K562 (cell line): Measurements from ENCODE around the gene CNTN6. TPM values are rescaled to one million over a fixed set of nuclear protein-coding genes. Genes with fewer than 3 reads are reported as not detected.

Source experiments
- ATAC-seq: fragments of 200-7000 bp; cut with Tn5 transposase; 3 replicates; pipeline ENCODE4 v1.9.1; 2020; ENCODE audit warnings: moderate library complexity
- BruUV-seq: library from RNA; stranded (reverse); fragments of 400-500 nt; replicated peaks from 2 replicates; lab custom pipeline; 2021; lab: Mats Ljungman, UMichigan
- CTCF ChIA-PET: fragments of 300-600 bp; formaldehyde crosslinking; extraction: SDS; loops from one replicate; lab custom pipeline; 2021; ENCODE audit warnings: low intra/inter-chr PET ratio; lab: Yijun Ruan, JAX
- POLR2A ChIA-PET: fragments of 300-600, 350-650 bp; sonication (Branson Sonifier 250); formaldehyde crosslinking; extraction: SDS; loops from one replicate; lab custom pipeline; 2021; ENCODE audit warnings: antibody characterized with exemption, inconsistent platforms; lab: Yijun Ruan, JAX
- DNase-seq, 4 experiments: peaks; one replicate each; pipeline versions ENCODE4 v3.0.0 to v3.0.0-alpha.2; 2011 to 2018; ENCODE audit warnings: low spot score in 3 of 4, mixed read lengths in 3 of 4; ENCODE audit errors: extremely low read depth in 1 of 4
- FAIRE-seq: peaks from 2 replicates; lab custom pipeline; 2011; peaks lifted over from hg19 to GRCh38; lab: Jason Lieb, UNC
- H2AFZ ChIP-seq: 2 replicates; pipeline ENCODE4 v1.6.0; 2011; ENCODE audit warnings: low read depth, low read length, control low read depth, inconsistent platforms
- H3K27ac ChIP-seq: fragments of 200-600 bp; 3 replicates; pipeline ENCODE4 v1.8.0; 2011; ENCODE audit warnings: low read depth, mild to moderate bottlenecking, control low read depth, inconsistent platforms, low read length, moderate library complexity, mixed read lengths; ENCODE audit errors: extremely low read depth
- H3K27me3 ChIP-seq, 2 experiments: fragments of 300-600 bp in 1 of 2; 2 replicates in 1 of 2; 3 replicates in 1 of 2; pipeline versions ENCODE4 v1.6.0 to v1.8.0; 2011; ENCODE audit warnings: inconsistent platforms in 2 of 2, low read length in 2 of 2, mild to moderate bottlenecking in 1 of 2, mixed read lengths in 1 of 2, moderate library complexity in 1 of 2; ENCODE audit not compliant: control insufficient read depth in 2 of 2, insufficient read depth in 2 of 2
- H3K36me3 ChIP-seq: fragments of 300-600 bp; 3 replicates; pipeline ENCODE4 v1.8.0; 2011; ENCODE audit warnings: mild to moderate bottlenecking, low read length, inconsistent platforms; ENCODE audit not compliant: control insufficient read depth, insufficient read depth
- H3K4me1 ChIP-seq, 2 experiments: fragments of 200-600 bp in 1 of 2; replicated peaks in 1 of 2; 2 replicates in 1 of 2; 3 replicates in 1 of 2; pipeline versions ENCODE4 v1.5.1 to v1.8.0; 2011; ENCODE audit warnings: inconsistent platforms in 2 of 2, low read length in 2 of 2, mild to moderate bottlenecking in 1 of 2, mixed read lengths in 1 of 2, moderate library complexity in 1 of 2; ENCODE audit not compliant: control insufficient read depth in 2 of 2, insufficient read depth in 2 of 2
- H3K4me2 ChIP-seq: 2 replicates; pipeline ENCODE4 v1.6.1; 2011; ENCODE audit warnings: low read length, control low read depth, inconsistent platforms, mixed read lengths; ENCODE audit not compliant: insufficient read depth
- H3K4me3 ChIP-seq: fragments of 200-600 bp; sonication (generic), shearing (Covaris generic); 2 replicates; pipeline ENCODE4 v1.5.1; 2016; ENCODE audit warnings: control low read depth, inconsistent platforms
- H3K79me2 ChIP-seq: fragments of 200-600 bp; 3 replicates; pipeline ENCODE4 v1.8.0; 2011; ENCODE audit warnings: low read length, inconsistent platforms; ENCODE audit not compliant: control insufficient read depth, insufficient read depth
- H3K9ac ChIP-seq, 2 experiments: 2 replicates each; pipeline versions ENCODE4 v1.6.0 to v1.6.1; 2011; ENCODE audit warnings: low read depth in 2 of 2, low read length in 2 of 2, control low read depth in 1 of 2, inconsistent platforms in 1 of 2, mild to moderate bottlenecking in 1 of 2, mixed read lengths in 1 of 2; ENCODE audit not compliant: insufficient read depth in 1 of 2
- H3K9me1 ChIP-seq: one replicate; pipeline ENCODE4 v1.6.0; 2011; ENCODE audit warnings: inconsistent platforms, mild to moderate bottlenecking, low read length, moderate library complexity; ENCODE audit not compliant: control insufficient read depth, insufficient read depth
- H3K9me3 ChIP-seq: replicated peaks from 2 replicates; pipeline ENCODE4 v1.5.1; 2011; ENCODE audit warnings: low read depth, low read length, inconsistent platforms; ENCODE audit not compliant: control insufficient read depth, insufficient read depth
- H4K20me1 ChIP-seq: replicated peaks from 2 replicates; pipeline ENCODE4 v1.6.1; 2011; ENCODE audit warnings: low read length, inconsistent platforms, mixed read lengths; ENCODE audit not compliant: control insufficient read depth, insufficient read depth
- ARID4B ChIP-seq: sonication (generic); formaldehyde crosslinking; IDR thresholded peaks from 2 replicates; pipeline ENCODE4 v1.8.0; 2022; ENCODE audit warnings: mild to moderate bottlenecking, missing genetic modification reagents
- C11orf30 ChIP-seq: fragments of 450-650 bp; IDR thresholded peaks from 2 replicates; pipeline ENCODE4 v1.6.1; 2016; ENCODE audit warnings: low read depth, mild to moderate bottlenecking
- EHMT2 ChIP-seq: fragments of 450-650 bp; IDR thresholded peaks from 2 replicates; pipeline ENCODE4 v1.6.1; 2018; ENCODE audit warnings: antibody characterized with exemption
- HDGF ChIP-seq: fragments of 450-650 bp; IDR thresholded peaks from 2 replicates; pipeline ENCODE4 v1.6.1; 2016
- KAT7 ChIP-seq: sonication (generic); formaldehyde crosslinking; IDR thresholded peaks from 2 replicates; pipeline ENCODE4 v1.8.0; 2022; ENCODE audit warnings: missing genetic modification reagents, mild to moderate bottlenecking, borderline replicate concordance
- MED1 ChIP-seq: sonication (generic); formaldehyde crosslinking; IDR thresholded peaks from 2 replicates; pipeline ENCODE4 v1.8.1; 2023; ENCODE audit warnings: missing genetic modification reagents, borderline replicate concordance
- SIRT6 ChIP-seq: IDR thresholded peaks from one replicate; pipeline ENCODE4 v1.6.1; 2012; ENCODE audit warnings: low read depth, mild to moderate bottlenecking, control low read depth, inconsistent platforms, low read length, moderate library complexity
- SMARCE1 ChIP-seq: fragments of 450-650 bp; IDR thresholded peaks from 2 replicates; pipeline ENCODE4 v1.7.1; 2016; ENCODE audit warnings: mild to moderate bottlenecking
- TRIM28 ChIP-seq: fragments of 450-650 bp; IDR thresholded peaks from 2 replicates; pipeline ENCODE4 v1.6.1; 2017
- ZBTB43 ChIP-seq: sonication (generic); formaldehyde crosslinking; IDR thresholded peaks from 2 replicates; pipeline ENCODE4 v1.8.0; 2023; ENCODE audit warnings: mild to moderate bottlenecking, missing genetic modification reagents
- ZKSCAN3 ChIP-seq: fragments of 250-450 bp; sonication (Bioruptor Pico); IDR thresholded peaks from 2 replicates; pipeline ENCODE4 v1.4.0; 2020
- ZNF134 ChIP-seq: fragments of 250-450 bp; sonication (Bioruptor Pico); conservative IDR thresholded peaks from 2 replicates; pipeline ENCODE4 v1.4.0; 2020
- ZNF140 ChIP-seq: fragments of 250-450 bp; sonication (Bioruptor Pico); IDR thresholded peaks from 2 replicates; pipeline ENCODE4 v1.8.0; 2021; ENCODE audit warnings: moderate library complexity, mild to moderate bottlenecking, inconsistent platforms
- ZNF444 ChIP-seq: fragments of 250-450 bp; sonication (Bioruptor Pico); IDR thresholded peaks from 2 replicates; pipeline ENCODE4 v1.4.0; 2020; ENCODE audit warnings: mild to moderate bottlenecking, moderate library complexity
- ZNF707 ChIP-seq: fragments of 250-450 bp; sonication (Bioruptor Pico); conservative IDR thresholded peaks from 2 replicates; pipeline ENCODE4 v1.8.0; 2022; ENCODE audit warnings: inconsistent platforms, mild to moderate bottlenecking, moderate library complexity
- WGBS: fragments of 100-300 bp; shearing (Covaris generic); methylation state at CpG from one replicate; pipeline ENCODE4 v1.1.6; 2016; ENCODE audit warnings: low coverage, mixed read lengths; ENCODE audit not compliant: insufficient coverage; ENCODE audit errors: missing lambda C conversion rate; 5-methylcytosine and 5-hydroxymethylcytosine counted together
- in situ Hi-C: fragments of 300-500 bp; cut with MboI; formaldehyde crosslinking; loops from 4 replicates; pipeline ENCODE4 v1.15.0; 2018; ENCODE audit warnings: inconsistent platforms, mixed read lengths
- intact Hi-C: fragments of 100-400 bp; cut with micrococcal nuclease; formaldehyde crosslinking; loops from 2 replicates; pipeline ENCODE4 v1.14.2; 2022
- polyA plus RNA-seq, 8 experiments: library from polyadenylated mRNA; depleted of rRNA in 4 of 8; stranded (reverse) in 5 of 8; unstranded in 3 of 8; fragments of >200 nt; fragmentation: Nextera tagmentation in 2 of 8; fragmentation: Illumina TruSeq in 1 of 8; extraction: Ambion mirVana in 2 of 8; extraction: Trizol in 1 of 8; gene quantifications; 2 replicates each; pipeline versions ENCODE4 v1.2.1 to v1.2.3, GENCODE V29; 2011 to 2014; ENCODE audit warnings: inconsistent platforms in 1 of 8, missing spikeins in 1 of 8
- total RNA-seq, 7 experiments: library from RNA; depleted of rRNA in 6 of 7; stranded (reverse); fragments of >200 nt in 6 of 7; fragmentation: Illumina TruSeq in 2 of 7; extraction: Trizol in 2 of 7; gene quantifications; 2 replicates each; pipeline versions ENCODE4 v1.2.1 to v1.2.3, GENCODE V29; 2011 to 2021; ENCODE audit warnings: low replicate concordance in 1 of 7
- TF ChIP-seq, protein P1 (sequence below): fragments of 250-450 bp; sonication (Bioruptor Pico); IDR thresholded peaks from 2 replicates; pipeline ENCODE4 v1.5.0; 2022; ENCODE audit warnings: mild to moderate bottlenecking

Gene CNTN6
- total and polyA plus RNA-seq, 9 of the 15 experiments (the other 6 are each of a cell fraction or from before 2014, with no cell fraction given), result not detected

- Histone ChIP-seq H3K9ac (no peak overlapping the region), H3K4me1 (no peaks in the 10 kb centered on the region), H3K27ac (no peak overlapping the region), H3K9me1 (no peaks in the 10 kb centered on the region), H4K20me1 (no peaks in the 10 kb centered on the region), H2AFZ (no peak overlapping the region), H3K9me3 (no peaks in the 10 kb centered on the region; the same call in 1 of the 2 replicates), H3K36me3 (no peaks in the 10 kb centered on the region), H3K79me2 (no peaks in the 10 kb centered on the region), H3K4me2 (no peak overlapping the region), H3K4me3 (no peak overlapping the region), H3K27me3 (no peaks in the 10 kb centered on the region)
- ChIA-PET POLR2A (no interaction called here), CTCF (no interaction called here)
- FAIRE-seq (no peak), ATAC-seq (no peak), DNase-seq (no peak)
- intact Hi-C loops (no loop called here), in situ Hi-C loops (no loop called here)
- WGBS, result 0% methylated on average over 5 of the region's 5 CpGs
- BruUV-seq, result no TSS peak
- TF ChIP-seq ZNF140 (CRISPR knock-in tag) (no peak), C11orf30 (no peak), ZNF134 (no peak), ZBTB43 (CRISPR knock-in tag) (no peak), ZNF444 (CRISPR knock-in tag) (no peak), KAT7 (CRISPR knock-in tag) (no peak), TRIM28 (no peak), ZKSCAN3 (CRISPR knock-in tag) (no peak), HDGF (no peak), SIRT6 (no peak), MED1 (CRISPR knock-in tag) (no peak), ZNF707 (CRISPR knock-in tag) (no peak), ARID4B (CRISPR knock-in tag) (no peak), EHMT2 (no peak), SMARCE1 (no peak)
- TF ChIP-seq, protein P1, sequence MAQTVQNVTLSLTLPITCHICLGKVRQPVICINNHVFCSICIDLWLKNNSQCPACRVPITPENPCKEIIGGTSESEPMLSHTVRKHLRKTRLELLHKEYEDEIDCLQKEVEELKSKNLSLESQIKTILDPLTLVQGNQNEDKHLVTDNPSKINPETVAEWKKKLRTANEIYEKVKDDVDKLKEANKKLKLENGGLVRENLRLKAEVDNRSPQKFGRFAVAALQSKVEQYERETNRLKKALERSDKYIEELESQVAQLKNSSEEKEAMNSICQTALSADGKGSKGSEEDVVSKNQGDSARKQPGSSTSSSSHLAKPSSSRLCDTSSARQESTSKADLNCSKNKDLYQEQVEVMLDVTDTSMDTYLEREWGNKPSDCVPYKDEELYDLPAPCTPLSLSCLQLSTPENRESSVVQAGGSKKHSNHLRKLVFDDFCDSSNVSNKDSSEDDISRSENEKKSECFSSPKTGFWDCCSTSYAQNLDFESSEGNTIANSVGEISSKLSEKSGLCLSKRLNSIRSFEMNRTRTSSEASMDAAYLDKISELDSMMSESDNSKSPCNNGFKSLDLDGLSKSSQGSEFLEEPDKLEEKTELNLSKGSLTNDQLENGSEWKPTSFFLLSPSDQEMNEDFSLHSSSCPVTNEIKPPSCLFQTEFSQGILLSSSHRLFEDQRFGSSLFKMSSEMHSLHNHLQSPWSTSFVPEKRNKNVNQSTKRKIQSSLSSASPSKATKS (CRISPR knock-in tag), result no peak
Observed at GRCh38 chr3:1251282-1252060, 158.6 kb downstream of the CNTN6 start.
